Testis (tissue), 2 donors: ENCODE results near the gene ESPNL.

Experiments
- CTCF ChIP-seq, 3 experiments: fragments of 450-650 bp in 2 of 3; fragments of 200-600 bp in 1 of 3; sonication (generic) in 1 of 3; IDR thresholded peaks; one replicate each; pipeline ENCODE4 v1.5.1; 2016 to 2019; ENCODE audit warnings: antibody characterized with exemption in 3 of 3, mild to moderate bottlenecking in 2 of 3, moderate library complexity in 1 of 3
- POLR2A ChIP-seq: fragments of 450-650 bp; IDR thresholded peaks from one replicate; pipeline ENCODE4 v1.6.1; 2017; ENCODE audit warnings: antibody characterized with exemption, mild to moderate bottlenecking, moderate library complexity

- no peak for TF ChIP-seq CTCF (IDR thresholded peaks at IDR 0.05)
- TF ChIP-seq POLR2A, result no peak
These were observed 48.8 kb downstream of the ESPNL start for GRCh38 chr2:238148981-238149380.
